ENCODE data around the gene ALDH4A1.

DNA sequence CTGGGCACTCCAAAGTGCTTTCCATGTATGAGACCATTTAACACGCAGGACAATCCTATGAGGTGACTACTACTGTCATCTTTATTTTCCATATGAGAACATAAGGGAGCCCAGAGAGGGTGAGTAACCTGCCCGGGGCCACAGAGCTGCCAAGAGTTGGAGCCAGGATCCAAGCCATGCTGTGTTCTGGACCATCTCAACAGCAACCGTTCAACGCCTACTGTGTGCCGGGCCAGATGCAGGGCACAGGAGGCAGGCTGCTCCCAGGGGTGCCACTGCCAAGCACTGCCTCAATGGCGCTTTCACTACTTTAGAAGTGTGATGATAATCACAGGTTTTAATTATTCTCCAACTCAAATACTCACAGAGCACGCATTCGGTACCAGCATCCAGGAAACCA is 3.8 kb downstream of the ALDH4A1 start:
- no peak for TF ChIP-seq EP300 (IDR thresholded peaks at IDR 0.05)
- TF ChIP-seq, protein P1, sequence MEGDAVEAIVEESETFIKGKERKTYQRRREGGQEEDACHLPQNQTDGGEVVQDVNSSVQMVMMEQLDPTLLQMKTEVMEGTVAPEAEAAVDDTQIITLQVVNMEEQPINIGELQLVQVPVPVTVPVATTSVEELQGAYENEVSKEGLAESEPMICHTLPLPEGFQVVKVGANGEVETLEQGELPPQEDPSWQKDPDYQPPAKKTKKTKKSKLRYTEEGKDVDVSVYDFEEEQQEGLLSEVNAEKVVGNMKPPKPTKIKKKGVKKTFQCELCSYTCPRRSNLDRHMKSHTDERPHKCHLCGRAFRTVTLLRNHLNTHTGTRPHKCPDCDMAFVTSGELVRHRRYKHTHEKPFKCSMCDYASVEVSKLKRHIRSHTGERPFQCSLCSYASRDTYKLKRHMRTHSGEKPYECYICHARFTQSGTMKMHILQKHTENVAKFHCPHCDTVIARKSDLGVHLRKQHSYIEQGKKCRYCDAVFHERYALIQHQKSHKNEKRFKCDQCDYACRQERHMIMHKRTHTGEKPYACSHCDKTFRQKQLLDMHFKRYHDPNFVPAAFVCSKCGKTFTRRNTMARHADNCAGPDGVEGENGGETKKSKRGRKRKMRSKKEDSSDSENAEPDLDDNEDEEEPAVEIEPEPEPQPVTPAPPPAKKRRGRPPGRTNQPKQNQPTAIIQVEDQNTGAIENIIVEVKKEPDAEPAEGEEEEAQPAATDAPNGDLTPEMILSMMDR (IDR thresholded peaks at IDR 0.05): no peak
- TF ChIP-seq POLR2AphosphoS5 (IDR thresholded peaks at IDR 0.05): no peak
- TF ChIP-seq POLR2A (IDR thresholded peaks at IDR 0.05): no peak

Data from stomach (tissue), 4 donors.